Caco-2 (cell line): ENCODE measurements around the gene PLD4. TPM values are rescaled to one million over a fixed set of nuclear protein-coding genes. Genes with fewer than 3 reads are reported as not detected.

Experiments used
- BruUV-seq: library from RNA; stranded (reverse); fragments of 400-500 nt; replicated peaks from 2 replicates; lab custom pipeline; 2021; lab: Mats Ljungman, UMichigan
- CTCF ChIA-PET: fragments of 300-600 bp; sonication (Branson Sonifier 250); formaldehyde crosslinking; loops from one replicate; lab custom pipeline; 2022; ENCODE audit warnings: antibody characterized with exemption; lab: Charles Lee
- POLR2A ChIA-PET: fragments of 300-600 bp; sonication (Branson Sonifier 250); formaldehyde crosslinking; loops from one replicate; lab custom pipeline; 2022; ENCODE audit warnings: antibody characterized with exemption; lab: Charles Lee
- DNase-seq, 2 experiments: peaks; one replicate each; pipeline versions ENCODE4 v3.0.0 to v3.0.0-alpha.2; 2020 to 2022
- H3K27me3 ChIP-seq: replicated peaks from 2 replicates; pipeline ENCODE4 v1.6.0; 2011; ENCODE audit warnings: low read length; ENCODE audit not compliant: control insufficient read depth, insufficient read depth
- H3K36me3 ChIP-seq: 2 replicates; pipeline ENCODE4 v1.5.1; 2011; ENCODE audit warnings: low read length; ENCODE audit not compliant: control insufficient read depth, insufficient read depth
- H3K4me1 ChIP-seq: fragments of 250-450 bp; sonication (Bioruptor Pico); 2 replicates; pipeline ENCODE4 v1.5.1; 2020; ENCODE audit warnings: mild to moderate bottlenecking
- H3K4me3 ChIP-seq: 2 replicates; pipeline ENCODE4 v1.5.1; 2011; ENCODE audit warnings: low read depth, mild to moderate bottlenecking, control low read depth, low read length
- H3K9me3 ChIP-seq: fragments of 250-450 bp; sonication (Bioruptor Pico); 2 replicates; pipeline ENCODE4 v1.5.1; 2020; ENCODE audit warnings: mild to moderate bottlenecking, moderate library complexity
- H3K27ac Mint-ChIP-seq: one replicate; pipeline ENCODE4 v1.8.0; 2022; ENCODE audit warnings: mixed read lengths; ENCODE audit not compliant: unreplicated experiment
- H3K27me3 Mint-ChIP-seq: one replicate; pipeline ENCODE4 v1.8.0; 2022; ENCODE audit warnings: mixed read lengths; ENCODE audit not compliant: insufficient read depth, unreplicated experiment
- H3K36me3 Mint-ChIP-seq: one replicate; pipeline ENCODE4 v1.8.0; 2022; ENCODE audit warnings: mild to moderate bottlenecking, mixed read lengths; ENCODE audit not compliant: insufficient read depth, unreplicated experiment
- H3K4me1 Mint-ChIP-seq: one replicate; pipeline ENCODE4 v1.8.0; 2022; ENCODE audit warnings: low read depth, mixed read lengths; ENCODE audit not compliant: unreplicated experiment
- H3K4me3 Mint-ChIP-seq: one replicate; pipeline ENCODE4 v1.8.0; 2022; ENCODE audit warnings: mild to moderate bottlenecking, moderate library complexity, mixed read lengths; ENCODE audit not compliant: unreplicated experiment
- H3K9me3 Mint-ChIP-seq: one replicate; pipeline ENCODE4 v1.8.0; 2022; ENCODE audit warnings: mixed read lengths; ENCODE audit not compliant: unreplicated experiment
- intact Hi-C: fragments of 100-400 bp; cut with micrococcal nuclease; formaldehyde crosslinking; loops from one replicate; pipeline ENCODE4 v1.10.0; 2022; ENCODE audit not compliant: unreplicated experiment
- total RNA-seq: library from RNA; stranded (reverse); gene quantifications from 2 replicates; pipeline ENCODE4 v1.2.3, GENCODE V29; 2022
- TF ChIP-seq, protein P1 (sequence below), 2 experiments: fragments of 200-600 bp in 1 of 2; IDR thresholded peaks; 1 replicate in 1 of 2; 2 replicates in 1 of 2; pipeline versions ENCODE4 v1.5.1 to v1.8.0; 2011 to 2022; ENCODE audit warnings: antibody characterized with exemption in 1 of 2, control low read depth in 1 of 2, inconsistent platforms in 1 of 2, low read depth in 1 of 2, low read length in 1 of 2, mild to moderate bottlenecking in 1 of 2, moderate library complexity in 1 of 2; ENCODE audit not compliant: insufficient read depth in 1 of 2, severe bottlenecking in 1 of 2, unreplicated experiment in 1 of 2

Gene PLD4
- total RNA-seq, 1 experiment from 2014 or later = not detected

GRCh38 chr14:104895786-104896661 lies 28.7 kb upstream of the PLD4 start:
- no peaks in the 10 kb centered on the region for H3K36me3 ChIP-seq
- Mint-ChIP-seq H3K36me3 (peaks cover 11% of the 10 kb centered on the region), H3K9me3 (no peaks in the 10 kb centered on the region), H3K4me3 (no peak overlapping the region), H3K27me3 (peaks cover 1% of the 10 kb centered on the region), H3K4me1 (no peaks in the 10 kb centered on the region), H3K27ac (no peak overlapping the region)
- no peaks in the 10 kb centered on the region for H3K9me3 ChIP-seq
- no peak overlapping the region for H3K4me3 ChIP-seq
- intact Hi-C loops = loop anchor here (2.0 kb wide), 1 partner anchor 45 kb away; no protein-coding TSS in a partner anchor
- BruUV-seq = no TSS peak
- TF ChIP-seq, protein P1, sequence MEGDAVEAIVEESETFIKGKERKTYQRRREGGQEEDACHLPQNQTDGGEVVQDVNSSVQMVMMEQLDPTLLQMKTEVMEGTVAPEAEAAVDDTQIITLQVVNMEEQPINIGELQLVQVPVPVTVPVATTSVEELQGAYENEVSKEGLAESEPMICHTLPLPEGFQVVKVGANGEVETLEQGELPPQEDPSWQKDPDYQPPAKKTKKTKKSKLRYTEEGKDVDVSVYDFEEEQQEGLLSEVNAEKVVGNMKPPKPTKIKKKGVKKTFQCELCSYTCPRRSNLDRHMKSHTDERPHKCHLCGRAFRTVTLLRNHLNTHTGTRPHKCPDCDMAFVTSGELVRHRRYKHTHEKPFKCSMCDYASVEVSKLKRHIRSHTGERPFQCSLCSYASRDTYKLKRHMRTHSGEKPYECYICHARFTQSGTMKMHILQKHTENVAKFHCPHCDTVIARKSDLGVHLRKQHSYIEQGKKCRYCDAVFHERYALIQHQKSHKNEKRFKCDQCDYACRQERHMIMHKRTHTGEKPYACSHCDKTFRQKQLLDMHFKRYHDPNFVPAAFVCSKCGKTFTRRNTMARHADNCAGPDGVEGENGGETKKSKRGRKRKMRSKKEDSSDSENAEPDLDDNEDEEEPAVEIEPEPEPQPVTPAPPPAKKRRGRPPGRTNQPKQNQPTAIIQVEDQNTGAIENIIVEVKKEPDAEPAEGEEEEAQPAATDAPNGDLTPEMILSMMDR (IDR thresholded peaks at IDR 0.05; ENCODE audit: insufficient read depth in 1 of 2, low read depth in 1 of 2, low read length in 1 of 2, severe bottlenecking in 1 of 2, unreplicated experiment in 1 of 2) = no peak
- H3K27me3 ChIP-seq = no peaks in the 10 kb centered on the region
- no peaks in the 10 kb centered on the region for H3K4me1 ChIP-seq
- ChIA-PET CTCF (interaction anchor here (0.7 to 2.4 kb wide), 6 partner anchors 12 to 150 kb away, joined by 3 to 15 read pairs (median 3); no protein-coding TSS in a partner anchor), POLR2A (no interaction called here)
- DNase-seq = peak in 1 of 2 experiments; percentile 33

DNA sequence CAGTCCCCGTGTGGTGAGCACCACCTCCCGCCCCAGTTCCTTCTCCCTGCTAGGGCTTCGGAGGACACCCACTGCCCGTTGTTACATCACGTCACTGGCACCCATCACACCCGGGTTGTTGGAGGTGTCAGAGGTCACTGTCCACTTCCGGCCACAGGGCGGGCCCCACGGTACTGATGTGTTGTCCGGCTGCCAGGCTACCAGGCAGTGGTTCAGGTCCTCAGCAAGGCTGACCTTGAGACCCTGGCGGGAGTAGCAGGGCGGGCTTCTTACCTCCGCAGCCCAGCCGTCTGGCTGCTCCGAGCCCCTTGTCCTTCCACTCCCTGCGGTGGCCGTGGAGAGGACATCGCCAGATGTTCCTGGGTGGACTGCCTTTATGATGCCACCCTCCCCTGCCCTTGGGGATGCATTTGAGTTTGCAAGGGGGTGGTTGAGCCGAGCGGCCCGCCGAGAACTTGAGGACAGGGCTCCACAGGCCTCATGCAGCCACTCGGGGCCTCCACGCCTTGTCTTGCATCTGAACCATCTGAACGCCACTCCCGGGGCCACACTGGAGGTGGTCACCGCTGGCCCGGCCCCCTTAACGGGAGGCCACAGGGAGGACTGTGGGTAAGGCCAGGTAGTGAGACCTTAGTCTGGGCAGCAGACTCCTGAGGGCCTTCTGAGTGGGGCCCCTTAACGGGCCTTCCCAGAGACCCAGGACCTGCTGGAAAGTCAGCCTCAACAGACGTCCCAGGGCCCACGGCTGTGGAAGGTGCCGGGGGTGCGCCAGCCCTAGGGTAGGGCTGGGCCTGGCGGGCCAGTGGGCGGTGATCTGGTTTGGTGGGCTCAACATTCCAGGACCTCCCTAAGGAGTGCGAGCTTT lies 27.1 kb upstream of the PLD4 start:
- no peaks in the 10 kb centered on the region for H3K9me3 Mint-ChIP-seq
- no peaks in the 10 kb centered on the region for H3K36me3 Mint-ChIP-seq
- CTCF ChIA-PET = no interaction called here
- POLR2A ChIA-PET = no interaction called here
- no peaks in the 10 kb centered on the region for H3K4me1 Mint-ChIP-seq
- DNase-seq = no peak
- no peaks in the 10 kb centered on the region for H3K36me3 ChIP-seq
- H3K9me3 ChIP-seq = no peaks in the 10 kb centered on the region
- H3K27me3 ChIP-seq = no peaks in the 10 kb centered on the region
- no TSS peak for BruUV-seq
- H3K27me3 Mint-ChIP-seq = peaks cover 5% of the 10 kb centered on the region
- intact Hi-C loops = loop anchor here (2.0 kb wide), 1 partner anchor 43 kb away; no protein-coding TSS in a partner anchor
- TF ChIP-seq, protein P1 (IDR thresholded peaks at IDR 0.05; ENCODE audit: insufficient read depth in 1 of 2, low read depth in 1 of 2, low read length in 1 of 2, severe bottlenecking in 1 of 2, unreplicated experiment in 1 of 2) = no peak
- H3K4me3 Mint-ChIP-seq = no peak overlapping the region
- no peak overlapping the region for H3K27ac Mint-ChIP-seq
- H3K4me3 ChIP-seq = no peak overlapping the region
- no peaks in the 10 kb centered on the region for H3K4me1 ChIP-seq

GRCh38 chr14:104898195-104898558 lies 26.5 kb upstream of the PLD4 start:
- Histone ChIP-seq H3K27me3 (no peaks in the 10 kb centered on the region), H3K9me3 (no peaks in the 10 kb centered on the region), H3K4me1 (no peaks in the 10 kb centered on the region), H3K4me3 (no peak overlapping the region), H3K36me3 (no peaks in the 10 kb centered on the region)
- POLR2A ChIA-PET = no interaction called here
- CTCF ChIA-PET = interaction anchor here (0.8 kb wide), 1 partner anchor 36 kb away, joined by 3 read pairs; no protein-coding TSS in a partner anchor
- Mint-ChIP-seq H3K4me3 (no peak overlapping the region), H3K27me3 (peaks cover 6% of the 10 kb centered on the region), H3K36me3 (no peaks in the 10 kb centered on the region), H3K27ac (no peak overlapping the region), H3K4me1 (no peaks in the 10 kb centered on the region), H3K9me3 (peaks cover 3% of the 10 kb centered on the region)
- DNase-seq = no peak
- intact Hi-C loops = no loop called here
- TF ChIP-seq, protein P1 (IDR thresholded peaks at IDR 0.05; ENCODE audit: insufficient read depth in 1 of 2, low read depth in 1 of 2, low read length in 1 of 2, severe bottlenecking in 1 of 2, unreplicated experiment in 1 of 2) = no peak
- BruUV-seq = no TSS peak
